HepG2 (cell line): Measurements from ENCODE around the gene NCOA5. TPM values are rescaled to one million over a fixed set of nuclear protein-coding genes. Genes with fewer than 3 reads are reported as not detected.

Experiments used
- ARHGAP35 ChIP-seq: sonication (generic); formaldehyde crosslinking; IDR thresholded peaks from 2 replicates; pipeline ENCODE4 v1.9.0; 2022; ENCODE audit warnings: mild to moderate bottlenecking, inconsistent platforms, moderate library complexity, missing genetic modification reagents, borderline replicate concordance
- FOXC1 ChIP-seq: sonication (generic); formaldehyde crosslinking; IDR thresholded peaks from 2 replicates; pipeline ENCODE4 v1.8.0; 2022; ENCODE audit warnings: mild to moderate bottlenecking, missing genetic modification reagents, borderline replicate concordance
- GABPB1 ChIP-seq: IDR thresholded peaks from 2 replicates; pipeline ENCODE4 v1.6.1; 2016; ENCODE audit warnings: mild to moderate bottlenecking, missing genetic modification reagents, moderate library complexity, missing compliant biosample characterization
- HMG20B ChIP-seq: conservative IDR thresholded peaks from 2 replicates; pipeline ENCODE4 v1.6.1; 2016; ENCODE audit warnings: missing genetic modification reagents, missing compliant biosample characterization
- ISX ChIP-seq: sonication (generic); formaldehyde crosslinking; conservative IDR thresholded peaks from 2 replicates; pipeline ENCODE4 v1.5.0; 2020; ENCODE audit warnings: missing genetic modification reagents
- JDP2 ChIP-seq: sonication (generic); formaldehyde crosslinking; IDR thresholded peaks from 2 replicates; pipeline ENCODE4 v1.8.1; 2022; ENCODE audit warnings: missing genetic modification reagents, borderline replicate concordance
- JUNB ChIP-seq: sonication (generic); formaldehyde crosslinking; IDR thresholded peaks from 2 replicates; pipeline ENCODE4 v1.8.0; 2022; ENCODE audit warnings: missing genetic modification reagents, mild to moderate bottlenecking, borderline replicate concordance
- KDM1A ChIP-seq: IDR thresholded peaks from 2 replicates; pipeline ENCODE4 v1.6.1; 2016; ENCODE audit warnings: missing compliant biosample characterization
- PHF8 ChIP-seq: sonication (generic); formaldehyde crosslinking; IDR thresholded peaks from 2 replicates; pipeline ENCODE4 v1.5.0; 2020; ENCODE audit warnings: missing genetic modification reagents
- RBM22 ChIP-seq: fragments of 200-400 bp; formaldehyde crosslinking; optimal IDR thresholded peaks from 2 replicates; pipeline ENCODE3; 2017; ENCODE audit warnings: mild to moderate bottlenecking, low read length, moderate library complexity
- ZNF205 ChIP-seq: IDR thresholded peaks from 2 replicates; pipeline ENCODE4 v1.6.1; 2018; ENCODE audit warnings: missing biosample characterization, missing genetic modification reagents
- ZNF562 ChIP-seq: sonication (generic); formaldehyde crosslinking; IDR thresholded peaks from 2 replicates; pipeline ENCODE4 v1.8.0; 2022; ENCODE audit warnings: missing genetic modification reagents, borderline replicate concordance
- ZNF724P ChIP-seq: sonication (generic); formaldehyde crosslinking; IDR thresholded peaks from 2 replicates; pipeline ENCODE4 v1.8.0; 2022; ENCODE audit warnings: missing genetic modification reagents, borderline replicate concordance
- ZNF775 ChIP-seq: sonication (generic); formaldehyde crosslinking; IDR thresholded peaks from 2 replicates; pipeline ENCODE4 v1.4.0; 2020; ENCODE audit warnings: missing genetic modification reagents, mild to moderate bottlenecking, moderate library complexity, borderline replicate concordance
- polyA plus RNA-seq, 8 experiments: library from polyadenylated mRNA; depleted of rRNA in 3 of 8; stranded (reverse) in 7 of 8; unstranded in 1 of 8; fragments of >200 nt; fragmentation: Illumina TruSeq in 4 of 8; extraction: Trizol in 4 of 8; gene quantifications; 2 replicates each; pipeline versions ENCODE4 v1.2.1 to v1.2.3, GENCODE V29; 2011 to 2016; ENCODE audit warnings: low read depth in 4 of 8, missing spikeins in 1 of 8, mixed read lengths in 1 of 8; ENCODE audit not compliant: insufficient read depth in 1 of 8
- total RNA-seq, 5 experiments: library from RNA; depleted of rRNA; stranded (reverse); fragments of >200 nt; fragmentation: Illumina TruSeq; extraction: Trizol; gene quantifications; 2 replicates each; pipeline ENCODE4 v1.2.3, GENCODE V29; 2016; ENCODE audit warnings: low read depth in 1 of 5
- TF ChIP-seq, protein P1 (sequence below): sonication (generic); formaldehyde crosslinking; IDR thresholded peaks from 2 replicates; pipeline ENCODE4 v1.4.0; 2020; ENCODE audit warnings: mild to moderate bottlenecking, missing genetic modification reagents
- TF ChIP-seq, protein P2 (sequence below): sonication (generic); formaldehyde crosslinking; IDR thresholded peaks from 2 replicates; pipeline ENCODE4 v1.8.1; 2023; ENCODE audit warnings: mild to moderate bottlenecking, moderate library complexity, missing genetic modification reagents
- TF ChIP-seq, protein P3 (sequence below): sonication (generic); formaldehyde crosslinking; IDR thresholded peaks from 2 replicates; pipeline ENCODE4 v1.8.1; 2023; ENCODE audit warnings: mild to moderate bottlenecking, missing genetic modification reagents, borderline replicate concordance
- TF ChIP-seq, protein P4 (sequence below): sonication (generic); formaldehyde crosslinking; IDR thresholded peaks from 2 replicates; pipeline ENCODE4 v1.5.0; 2020; ENCODE audit warnings: mild to moderate bottlenecking, missing genetic modification reagents, borderline replicate concordance
- TF ChIP-seq, protein P5 (sequence below): sonication (generic); formaldehyde crosslinking; IDR thresholded peaks from 2 replicates; pipeline ENCODE4 v1.9.0; 2021; ENCODE audit warnings: missing genetic modification reagents, mild to moderate bottlenecking, borderline replicate concordance
- TF ChIP-seq, protein P6 (sequence below): sonication (generic); formaldehyde crosslinking; IDR thresholded peaks from 2 replicates; pipeline ENCODE4 v1.5.1; 2020; ENCODE audit warnings: mild to moderate bottlenecking, missing genetic modification reagents, moderate library complexity

The NCOA5 gene
- total and polyA plus RNA-seq, 2 of the 13 experiments (the other 11 are each of a cell fraction or from before 2014, with no cell fraction given) = 16.5 to 28.4 TPM

DNA sequence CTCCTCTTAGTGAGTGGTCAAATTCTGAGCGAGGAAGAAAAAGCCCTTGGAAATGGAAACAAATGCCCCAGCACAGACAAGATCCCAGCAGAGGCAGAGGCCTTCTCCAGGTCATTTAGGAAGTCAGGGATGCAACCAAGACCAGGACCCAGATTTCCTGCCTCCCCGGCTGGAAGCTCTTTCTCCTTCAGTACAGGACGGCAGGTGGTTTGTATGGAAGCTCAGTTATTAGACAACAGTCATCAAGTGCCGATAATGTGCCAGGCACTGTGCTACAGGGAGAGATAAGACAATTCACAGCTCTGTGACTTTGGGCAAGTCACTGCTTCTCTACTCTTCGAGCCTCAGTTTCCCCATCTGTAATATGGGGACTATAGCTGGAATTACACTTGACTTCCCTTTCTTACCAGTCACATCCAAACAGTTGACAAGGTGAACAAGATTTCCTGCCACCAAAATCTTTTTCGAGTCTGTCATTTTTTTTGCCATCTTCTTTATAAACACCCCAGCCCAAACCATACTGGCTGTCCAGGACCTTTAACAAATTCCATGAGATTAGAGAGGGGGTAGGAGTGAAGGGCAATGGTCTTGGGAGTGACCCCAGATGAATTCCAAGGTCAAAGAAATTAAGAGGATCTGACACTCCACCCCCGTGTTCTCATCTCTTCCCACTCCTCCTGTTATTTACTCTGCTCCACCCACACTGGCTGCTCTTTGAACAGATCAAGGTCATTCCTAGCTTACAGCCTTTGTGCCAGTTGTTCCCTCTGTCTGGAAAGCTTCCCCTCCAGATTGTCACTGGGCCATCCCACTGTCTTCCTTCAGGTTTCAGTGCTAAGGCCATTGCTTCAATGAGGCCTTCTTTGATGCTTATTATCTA lies 75.0 kb downstream of the NCOA5 start (continued):
- TF ChIP-seq FOXC1 (CRISPR knock-in tag) (no peak), KDM1A (CRISPR knock-in tag) (peak; percentile 51; the same call in 1 of the 2 replicates), PHF8 (CRISPR knock-in tag) (0 out of 2 replicates have a peak, but pooled peaks have one; percentile 11), ZNF562 (CRISPR knock-in tag) (no peak), HMG20B (CRISPR knock-in tag) (peak; percentile 77), GABPB1 (CRISPR knock-in tag) (peak; percentile 14; the same call in 1 of the 2 replicates), ARHGAP35 (CRISPR knock-in tag) (no peak), ISX (CRISPR knock-in tag) (no peak), JUNB (CRISPR knock-in tag) (no peak), JDP2 (CRISPR knock-in tag) (no peak), ZNF775 (CRISPR knock-in tag) (no peak; the same call in 1 of the 2 replicates), ZNF724P (CRISPR knock-in tag) (0 out of 2 replicates have a peak, but pooled peaks have one; percentile 19), ZNF205 (CRISPR knock-in tag) (peak; percentile 69; the same call in 1 of the 2 replicates), RBM22 (no peak)
- TF ChIP-seq, protein P1, sequence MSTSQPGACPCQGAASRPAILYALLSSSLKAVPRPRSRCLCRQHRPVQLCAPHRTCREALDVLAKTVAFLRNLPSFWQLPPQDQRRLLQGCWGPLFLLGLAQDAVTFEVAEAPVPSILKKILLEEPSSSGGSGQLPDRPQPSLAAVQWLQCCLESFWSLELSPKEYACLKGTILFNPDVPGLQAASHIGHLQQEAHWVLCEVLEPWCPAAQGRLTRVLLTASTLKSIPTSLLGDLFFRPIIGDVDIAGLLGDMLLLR (CRISPR knock-in tag) = no peak
- TF ChIP-seq, protein P2, sequence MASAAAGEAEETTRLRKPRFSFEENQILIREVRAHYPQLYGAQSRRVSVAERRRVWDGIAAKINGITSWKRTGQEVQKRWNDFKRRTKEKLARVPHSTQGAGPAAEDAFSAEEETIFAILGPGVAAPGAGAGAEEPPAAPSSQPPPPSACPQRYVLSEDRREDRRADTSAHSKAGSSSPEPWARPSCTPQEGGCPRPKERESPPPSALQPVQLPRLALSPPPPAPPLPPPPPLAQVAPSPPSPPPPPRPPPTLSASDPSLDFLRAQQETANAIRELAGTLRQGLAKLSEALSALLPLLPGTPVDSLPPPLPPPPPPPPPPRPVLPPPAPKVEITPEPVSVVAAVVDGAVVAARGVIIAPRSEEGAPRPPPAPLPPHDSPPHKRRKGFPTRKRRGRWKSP (CRISPR knock-in tag) = no peak
- TF ChIP-seq, protein P3, sequence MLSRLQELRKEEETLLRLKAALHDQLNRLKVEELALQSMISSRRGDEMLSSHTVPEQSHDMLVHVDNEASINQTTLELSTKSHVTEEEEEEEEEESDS (CRISPR knock-in tag) = 0 out of 2 replicates have a peak, but pooled peaks have one; percentile 1
- TF ChIP-seq, protein P4, sequence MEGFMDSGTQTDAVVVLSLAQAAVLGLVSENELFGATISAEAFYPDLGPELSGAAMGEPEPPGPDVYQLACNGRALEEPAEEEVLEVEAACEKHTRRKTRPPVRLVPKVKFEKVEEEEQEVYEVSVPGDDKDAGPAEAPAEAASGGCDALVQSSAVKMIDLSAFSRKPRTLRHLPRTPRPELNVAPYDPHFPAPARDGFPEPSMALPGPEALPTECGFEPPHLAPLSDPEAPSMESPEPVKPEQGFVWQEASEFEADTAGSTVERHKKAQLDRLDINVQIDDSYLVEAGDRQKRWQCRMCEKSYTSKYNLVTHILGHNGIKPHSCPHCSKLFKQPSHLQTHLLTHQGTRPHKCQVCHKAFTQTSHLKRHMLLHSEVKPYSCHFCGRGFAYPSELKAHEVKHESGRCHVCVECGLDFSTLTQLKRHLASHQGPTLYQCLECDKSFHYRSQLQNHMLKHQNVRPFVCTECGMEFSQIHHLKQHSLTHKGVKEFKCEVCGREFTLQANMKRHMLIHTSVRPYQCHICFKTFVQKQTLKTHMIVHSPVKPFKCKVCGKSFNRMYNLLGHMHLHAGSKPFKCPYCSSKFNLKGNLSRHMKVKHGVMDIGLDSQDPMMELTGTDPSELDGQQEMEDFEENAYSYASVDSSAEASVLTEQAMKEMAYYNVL (CRISPR knock-in tag) = peak; percentile 65; the same call in 1 of the 2 replicates
- TF ChIP-seq, protein P5, sequence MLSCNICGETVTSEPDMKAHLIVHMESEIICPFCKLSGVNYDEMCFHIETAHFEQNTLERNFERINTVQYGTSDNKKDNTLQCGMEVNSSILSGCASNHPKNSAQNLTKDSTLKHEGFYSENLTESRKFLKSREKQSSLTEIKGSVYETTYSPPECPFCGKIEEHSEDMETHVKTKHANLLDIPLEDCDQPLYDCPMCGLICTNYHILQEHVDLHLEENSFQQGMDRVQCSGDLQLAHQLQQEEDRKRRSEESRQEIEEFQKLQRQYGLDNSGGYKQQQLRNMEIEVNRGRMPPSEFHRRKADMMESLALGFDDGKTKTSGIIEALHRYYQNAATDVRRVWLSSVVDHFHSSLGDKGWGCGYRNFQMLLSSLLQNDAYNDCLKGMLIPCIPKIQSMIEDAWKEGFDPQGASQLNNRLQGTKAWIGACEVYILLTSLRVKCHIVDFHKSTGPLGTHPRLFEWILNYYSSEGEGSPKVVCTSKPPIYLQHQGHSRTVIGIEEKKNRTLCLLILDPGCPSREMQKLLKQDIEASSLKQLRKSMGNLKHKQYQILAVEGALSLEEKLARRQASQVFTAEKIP (CRISPR knock-in tag) = no peak
- TF ChIP-seq, protein P6, sequence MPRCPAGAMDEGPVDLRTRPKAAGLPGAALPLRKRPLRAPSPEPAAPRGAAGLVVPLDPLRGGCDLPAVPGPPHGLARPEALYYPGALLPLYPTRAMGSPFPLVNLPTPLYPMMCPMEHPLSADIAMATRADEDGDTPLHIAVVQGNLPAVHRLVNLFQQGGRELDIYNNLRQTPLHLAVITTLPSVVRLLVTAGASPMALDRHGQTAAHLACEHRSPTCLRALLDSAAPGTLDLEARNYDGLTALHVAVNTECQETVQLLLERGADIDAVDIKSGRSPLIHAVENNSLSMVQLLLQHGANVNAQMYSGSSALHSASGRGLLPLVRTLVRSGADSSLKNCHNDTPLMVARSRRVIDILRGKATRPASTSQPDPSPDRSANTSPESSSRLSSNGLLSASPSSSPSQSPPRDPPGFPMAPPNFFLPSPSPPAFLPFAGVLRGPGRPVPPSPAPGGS = no peak
